GM21528 (cell line): ENCODE measurements around the gene LSAMP.

Experiments
- ATAC-seq: cut with Tn5 transposase; IDR thresholded peaks from one replicate; pipeline ENCODE4 v1.9.1; 2021; ENCODE audit warnings: mild to moderate bottlenecking, moderate library complexity; ENCODE audit not compliant: unreplicated experiment, low FRiP score

The LSAMP gene

GRCh38 chr3:116433552-116433951 lies 11.7 kb downstream of the LSAMP start:
- ATAC-seq, result no peak

- no peak for ATAC-seq
Measured at GRCh38 chr3:116432795-116433194, 12.5 kb downstream of the LSAMP start.

- ATAC-seq, result no peak
Measured at GRCh38 chr3:116429479-116430269, 15.6 kb downstream of the LSAMP start.

GRCh38 chr3:116426036-116426435 lies 19.3 kb downstream of the LSAMP start:
- no peak for ATAC-seq

GRCh38 chr3:116425126-116425525 lies 20.2 kb downstream of the LSAMP start:
- no peak for ATAC-seq

- ATAC-seq, result no peak
Measured at GRCh38 chr3:116423945-116424344, 21.3 kb downstream of the LSAMP start.

- no peak for ATAC-seq
Measured at GRCh38 chr3:116423374-116423773, 21.9 kb downstream of the LSAMP start.

GRCh38 chr3:116417151-116417550 lies 28.1 kb downstream of the LSAMP start:
- no peak for ATAC-seq

GRCh38 chr3:116413319-116413718 lies 32.0 kb downstream of the LSAMP start:
- no peak for ATAC-seq

GRCh38 chr3:116408473-116408872 lies 36.8 kb downstream of the LSAMP start:
- no peak for ATAC-seq

GRCh38 chr3:116405231-116405630 lies 40.1 kb downstream of the LSAMP start:
- ATAC-seq, result no peak

GRCh38 chr3:116399701-116400226 lies 45.5 kb downstream of the LSAMP start:
- ATAC-seq, result no peak

- no peak for ATAC-seq
Measured at GRCh38 chr3:116394365-116394764, 50.9 kb downstream of the LSAMP start.

GRCh38 chr3:116393199-116393598 lies 52.1 kb downstream of the LSAMP start:
- no peak for ATAC-seq

- ATAC-seq, result no peak
Measured at GRCh38 chr3:116392291-116392690, 53.0 kb downstream of the LSAMP start.

GRCh38 chr3:116391296-116392201 lies 53.7 kb downstream of the LSAMP start:
- ATAC-seq, result no peak

- ATAC-seq, result no peak
Measured at GRCh38 chr3:116390318-116390717, 55.0 kb downstream of the LSAMP start.

GRCh38 chr3:116388867-116389385 lies 56.4 kb downstream of the LSAMP start:
- ATAC-seq, result no peak

- ATAC-seq, result no peak
Measured at GRCh38 chr3:116386168-116386567, 59.1 kb downstream of the LSAMP start.

GRCh38 chr3:116384717-116385116 lies 60.6 kb downstream of the LSAMP start:
- ATAC-seq, result no peak

- ATAC-seq, result no peak
Measured at GRCh38 chr3:116378077-116378476, 67.2 kb downstream of the LSAMP start.
